Activated CD4-positive, alpha-beta T cell treated with anti-CD3 and anti-CD28 coated beads, Interleukin-2, amount 10 ng/mL, durations not matched to agents 24 days and 14 days (primary cell): ENCODE results near the gene RAPGEF1. TPM values are rescaled to one million over a fixed set of nuclear protein-coding genes. Genes with fewer than 3 reads are reported as not detected.
"Not testable (repeated sequence)": the region's sequence is repeated elsewhere in the genome, so short reads cannot be mapped to it uniquely, and the experiment has no call there.

Source experiments
- DNase-seq: peaks from one replicate; pipeline ENCODE4 v3.0.0; 2022
- H3K27ac Mint-ChIP-seq: one replicate; pipeline ENCODE4 v1.8.0; 2022; ENCODE audit warnings: mild to moderate bottlenecking, mixed read lengths
- H3K27me3 Mint-ChIP-seq: one replicate; pipeline ENCODE4 v1.8.0; 2022; ENCODE audit warnings: mixed read lengths
- H3K36me3 Mint-ChIP-seq: one replicate; pipeline ENCODE4 v1.8.0; 2022; ENCODE audit warnings: low read depth, mild to moderate bottlenecking, mixed read lengths
- H3K4me1 Mint-ChIP-seq: one replicate; pipeline ENCODE4 v1.8.0; 2021; ENCODE audit warnings: mixed read lengths
- H3K4me3 Mint-ChIP-seq: one replicate; pipeline ENCODE4 v1.8.0; 2022; ENCODE audit warnings: mild to moderate bottlenecking, moderate library complexity, mixed read lengths
- H3K9me3 Mint-ChIP-seq: one replicate; pipeline ENCODE4 v1.8.0; 2021; ENCODE audit warnings: mixed read lengths
- intact Hi-C: fragments of 100-400 bp; cut with micrococcal nuclease; formaldehyde crosslinking; loops from one replicate; pipeline ENCODE4 v1.15.1; 2023
- total RNA-seq: library from RNA; stranded (reverse); gene quantifications from 2 replicates; pipeline ENCODE4 v1.2.3, GENCODE V29; 2022

RAPGEF1 gene
- total RNA-seq, 1 donor from 2014 or later, result 153 TPM

DNA sequence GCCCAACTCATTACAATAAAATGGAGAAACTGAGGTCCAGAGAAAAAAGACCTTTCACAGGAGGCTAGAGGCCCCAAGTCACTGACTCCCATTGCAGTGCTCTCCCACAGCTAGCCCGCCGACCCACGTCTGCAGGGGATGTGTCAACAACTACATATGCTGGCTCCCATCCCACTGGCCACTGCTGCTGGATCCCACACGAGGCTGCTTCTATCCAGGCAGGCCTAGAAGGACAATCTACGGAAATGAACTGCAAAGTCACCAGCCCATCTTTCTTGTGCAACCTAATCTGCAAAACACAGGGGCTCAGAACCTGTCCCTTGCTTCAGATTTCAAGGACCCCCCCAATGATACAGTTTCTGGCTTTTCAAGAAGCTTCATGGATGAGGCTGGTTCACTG lies 24.0 kb downstream of the RAPGEF1 start:
- Mint-ChIP-seq H3K27me3 (no peaks in the 10 kb centered on the region), H3K4me1 (peaks cover 62% of the 10 kb centered on the region), H3K27ac (no peak overlapping the region), H3K9me3 (no peaks in the 10 kb centered on the region), H3K36me3 (peaks cover 33% of the 10 kb centered on the region), H3K4me3 (no peak overlapping the region)
- no peak for DNase-seq
- intact Hi-C loops, result no loop called here

DNA sequence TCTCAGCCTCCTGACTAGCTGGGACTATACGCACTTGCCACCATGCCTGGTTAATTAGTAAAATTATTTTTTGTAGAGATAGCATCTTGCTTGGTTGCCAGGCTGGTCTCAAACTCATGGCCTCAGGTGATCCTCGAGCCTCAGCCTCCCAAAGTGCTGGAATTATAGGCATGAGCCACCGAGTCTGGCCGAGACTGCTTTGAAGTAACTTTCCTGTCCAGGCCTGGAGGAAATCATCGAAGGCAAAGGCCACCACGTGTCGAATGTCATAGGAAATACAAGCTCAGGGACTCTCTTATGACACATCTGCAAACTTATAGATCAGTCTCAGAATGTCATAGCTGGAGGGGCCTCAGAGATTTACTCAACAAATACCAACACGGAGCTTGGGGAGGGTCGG lies 25.1 kb downstream of the RAPGEF1 start:
- no peaks in the 10 kb centered on the region for H3K27me3 Mint-ChIP-seq
- no peak for DNase-seq
- H3K4me1 Mint-ChIP-seq, result peaks cover 60% of the 10 kb centered on the region
- intact Hi-C loops, result no loop called here
- H3K4me3 Mint-ChIP-seq, result no peak overlapping the region
- H3K9me3 Mint-ChIP-seq, result no peaks in the 10 kb centered on the region
- peaks cover 31% of the 10 kb centered on the region for H3K36me3 Mint-ChIP-seq
- H3K27ac Mint-ChIP-seq, result peak overlapping the region; percentile 46

DNA sequence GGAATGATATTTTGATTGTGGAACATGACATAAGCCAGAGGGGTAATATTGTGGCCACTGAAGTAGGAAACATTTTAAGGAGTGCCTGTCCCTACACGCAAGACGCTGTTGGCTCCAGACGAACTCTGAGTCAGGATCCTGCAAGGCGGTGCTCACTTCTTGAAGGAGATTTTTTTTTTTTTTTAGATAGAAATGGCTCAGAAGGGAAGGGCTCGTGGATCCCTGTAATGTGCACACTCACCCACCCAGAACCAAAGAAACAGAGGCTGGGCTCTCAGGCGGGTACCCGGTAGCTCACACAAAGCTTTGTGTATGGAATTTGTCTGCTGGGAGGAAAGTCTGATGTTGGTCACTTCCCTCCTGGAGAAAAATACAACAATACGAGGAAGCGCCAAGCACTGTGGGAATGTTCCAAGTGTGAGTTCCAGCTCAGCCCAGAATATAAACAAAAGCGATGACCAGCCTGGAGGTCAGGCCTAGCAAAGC lies 25.7 kb downstream of the RAPGEF1 start:
- Mint-ChIP-seq H3K36me3 (peaks cover 31% of the 10 kb centered on the region), H3K4me1 (peaks cover 62% of the 10 kb centered on the region), H3K27ac (no peak overlapping the region), H3K27me3 (no peaks in the 10 kb centered on the region), H3K9me3 (no peaks in the 10 kb centered on the region), H3K4me3 (no peak overlapping the region)
- DNase-seq, result no peak
- intact Hi-C loops, result no loop called here

DNA sequence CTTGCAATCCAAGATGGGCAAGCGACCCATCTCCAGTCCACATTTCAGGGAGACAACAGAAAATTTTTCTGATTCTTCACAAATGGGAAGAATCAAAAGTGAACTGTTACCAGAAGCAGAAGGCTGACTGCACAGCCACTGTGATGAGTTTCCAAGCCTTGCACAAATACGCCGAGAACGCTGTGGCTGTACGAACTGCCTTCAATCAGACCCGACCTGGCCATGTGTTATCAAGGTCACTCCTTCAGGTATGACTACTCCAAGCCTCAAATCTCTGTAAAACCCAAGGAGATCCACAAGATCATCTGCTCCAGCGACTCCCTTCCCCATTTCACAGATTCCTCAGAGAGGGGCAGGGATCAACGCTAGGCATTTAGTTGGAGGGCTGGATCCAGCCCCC lies 26.9 kb downstream of the RAPGEF1 start:
- no peaks in the 10 kb centered on the region for H3K9me3 Mint-ChIP-seq
- intact Hi-C loops, result no loop called here
- no peak overlapping the region for H3K4me3 Mint-ChIP-seq
- H3K27me3 Mint-ChIP-seq, result no peaks in the 10 kb centered on the region
- H3K36me3 Mint-ChIP-seq, result peaks cover 32% of the 10 kb centered on the region
- H3K4me1 Mint-ChIP-seq, result peaks cover 62% of the 10 kb centered on the region
- H3K27ac Mint-ChIP-seq, result peak overlapping the region; percentile 57
- DNase-seq, result no peak

DNA sequence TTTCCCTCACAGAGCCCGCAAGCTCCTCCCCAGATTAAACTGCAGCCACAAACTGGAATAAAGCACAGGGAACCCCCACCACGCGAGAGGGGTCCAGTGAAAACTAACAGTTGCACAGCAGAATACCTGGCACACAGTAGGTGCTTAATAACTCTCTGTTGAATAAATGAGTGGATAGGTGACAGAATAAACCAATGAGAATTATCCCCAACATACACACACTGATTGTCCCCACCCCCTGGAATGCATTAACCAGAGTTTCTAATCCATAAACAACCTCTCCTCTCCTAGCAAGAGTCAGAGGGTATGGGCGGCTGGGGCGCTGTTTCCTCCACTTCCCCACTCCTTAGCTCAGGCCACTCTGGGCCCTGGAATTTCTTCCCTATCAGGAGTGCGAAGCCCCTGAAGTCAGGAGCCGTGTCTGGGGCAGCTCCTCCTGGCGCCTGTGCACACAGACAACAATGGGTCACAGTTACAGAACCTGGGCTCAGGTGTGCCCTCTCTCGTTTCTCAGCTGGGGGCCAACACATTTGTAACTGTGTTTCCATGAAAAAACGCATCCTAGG lies 27.6 kb downstream of the RAPGEF1 start:
- Mint-ChIP-seq H3K27ac (peak overlapping the region; percentile 57), H3K27me3 (no peaks in the 10 kb centered on the region)
- DNase-seq, result no peak

DNA sequence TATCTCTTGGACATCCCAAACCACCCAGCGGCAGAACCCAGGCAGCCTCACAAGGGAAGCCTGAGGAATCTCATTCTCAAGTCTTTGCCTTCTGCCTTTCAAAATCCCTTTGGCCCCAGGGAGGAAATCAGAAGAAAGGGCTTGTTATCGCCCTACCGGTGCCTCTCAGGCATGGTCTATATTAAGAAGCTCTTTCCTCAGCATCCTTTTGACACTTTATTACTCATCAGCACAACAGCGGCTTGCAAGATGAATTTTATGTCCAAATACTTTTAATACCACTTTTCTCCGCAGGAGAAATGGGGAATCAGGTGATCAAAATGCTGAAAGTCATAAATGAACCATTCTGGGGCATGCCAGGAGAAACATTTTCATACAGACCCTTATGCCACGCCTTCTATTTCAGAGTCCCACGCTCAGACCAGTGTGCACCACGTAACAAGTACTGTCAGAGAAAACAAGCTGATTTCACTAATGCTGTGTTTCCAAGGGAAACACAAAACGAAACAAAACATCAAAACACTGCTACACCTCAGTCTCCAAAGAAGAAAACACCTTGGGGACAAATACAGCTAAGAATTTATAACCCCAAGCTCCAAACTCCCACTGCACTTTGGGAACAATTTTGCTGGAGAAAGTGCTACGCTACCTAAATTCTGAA lies 30.0 kb downstream of the RAPGEF1 start:
- H3K4me1 Mint-ChIP-seq, result peaks cover 68% of the 10 kb centered on the region
- H3K9me3 Mint-ChIP-seq, result no peaks in the 10 kb centered on the region
- H3K4me3 Mint-ChIP-seq, result peak overlapping the region; percentile 72
- intact Hi-C loops, result loop anchor here (1.0 to 2.0 kb wide), 3 partner anchors 19 to 42 kb away; no protein-coding TSS in a partner anchor
- H3K27me3 Mint-ChIP-seq, result no peaks in the 10 kb centered on the region
- peak; percentile 85 for DNase-seq
- peak overlapping the region; percentile 98 for H3K27ac Mint-ChIP-seq
- peaks cover 29% of the 10 kb centered on the region for H3K36me3 Mint-ChIP-seq

More for the DNA sequence above, 27.6 kb downstream of the RAPGEF1 start:
- H3K4me3 Mint-ChIP-seq, result no peak overlapping the region
- no peaks in the 10 kb centered on the region for H3K9me3 Mint-ChIP-seq
- peaks cover 32% of the 10 kb centered on the region for H3K36me3 Mint-ChIP-seq
- intact Hi-C loops, result no loop called here
- peaks cover 64% of the 10 kb centered on the region for H3K4me1 Mint-ChIP-seq

DNA sequence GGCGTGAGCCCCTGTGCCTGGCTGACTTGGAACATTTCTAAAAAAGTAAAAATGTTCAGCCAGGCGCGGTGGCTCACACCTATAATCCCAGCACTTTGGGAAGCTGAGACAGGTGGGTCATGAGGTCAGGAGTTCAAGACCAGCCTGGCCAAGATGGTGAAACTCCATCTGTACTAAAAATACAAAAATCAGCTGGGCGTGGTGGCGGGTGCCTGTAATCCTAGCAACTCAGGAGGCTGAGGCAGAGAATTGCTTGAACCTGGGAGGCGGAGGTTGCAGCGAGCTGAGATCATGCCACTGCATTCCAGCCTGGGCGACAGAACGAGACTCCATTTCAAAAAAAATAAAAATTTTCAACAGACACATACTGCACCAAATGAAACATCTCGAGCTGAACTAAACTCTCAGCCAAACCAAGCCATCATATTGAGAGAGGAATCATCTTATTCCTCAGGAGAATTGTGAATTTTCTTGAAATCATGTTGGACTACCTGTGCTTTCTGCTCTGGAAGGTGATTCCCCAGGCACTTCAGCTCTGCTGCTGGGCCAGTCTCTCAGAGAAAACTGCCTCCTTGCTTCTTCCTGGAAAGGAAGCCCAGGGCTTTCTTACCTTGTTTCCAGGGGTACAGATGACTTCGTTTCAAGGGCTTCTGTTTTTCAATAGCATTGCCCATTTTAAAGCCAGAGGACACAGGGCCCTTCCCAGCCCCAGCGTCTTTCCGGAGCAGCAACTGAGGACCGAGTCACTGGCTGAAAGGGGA lies 30.7 kb downstream of the RAPGEF1 start:
- H3K4me1 Mint-ChIP-seq, result peaks cover 73% of the 10 kb centered on the region
- H3K9me3 Mint-ChIP-seq, result not testable (repeated sequence)

DNA sequence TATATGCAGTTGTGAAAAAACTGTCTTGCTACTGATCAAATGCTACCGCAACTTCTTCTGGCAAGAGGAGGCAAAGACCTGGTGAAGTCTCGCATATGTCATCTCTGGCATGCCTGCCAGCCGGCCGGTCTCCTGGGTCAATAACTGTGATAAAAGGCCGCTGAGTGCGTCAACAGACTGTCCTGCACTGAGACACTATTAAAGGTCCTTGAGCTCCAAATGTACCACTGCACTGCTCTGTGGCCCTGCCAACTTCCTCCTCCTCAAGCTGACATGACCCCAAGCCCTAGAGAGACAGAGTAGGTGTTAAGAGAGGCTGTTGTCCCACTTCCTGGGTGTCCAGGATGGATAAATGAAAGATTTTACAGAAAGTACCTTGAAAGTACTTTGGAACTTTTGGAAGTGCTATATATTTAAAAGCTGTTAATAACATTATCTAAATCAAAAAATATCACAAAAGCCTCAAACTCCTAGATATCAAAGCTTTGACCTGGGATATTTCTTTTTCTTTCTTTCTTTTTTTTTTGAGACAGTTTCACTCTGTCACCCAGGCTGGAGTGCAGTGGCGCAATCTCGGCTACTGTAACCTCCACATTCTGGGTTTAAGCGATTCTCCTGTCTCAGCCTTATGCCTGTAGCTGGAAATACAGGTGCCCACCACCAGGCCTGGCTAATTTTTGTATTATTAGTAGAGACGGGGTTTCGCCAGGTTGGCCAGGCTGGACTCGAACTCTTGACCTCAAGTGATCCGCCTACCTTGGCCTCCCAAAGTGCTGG lies 31.5 kb downstream of the RAPGEF1 start:
- Mint-ChIP-seq H3K4me3 (peak overlapping the region; percentile 49), H3K36me3 (peaks cover 21% of the 10 kb centered on the region), H3K9me3 (no peaks in the 10 kb centered on the region), H3K27me3 (no peaks in the 10 kb centered on the region), H3K4me1 (peaks cover 77% of the 10 kb centered on the region), H3K27ac (peak overlapping the region; percentile 98)
- DNase-seq, result peak; percentile 64
- intact Hi-C loops, result loop anchor here (2.0 kb wide), 1 partner anchor 30 kb away; no protein-coding TSS in a partner anchor

More for the DNA sequence above, 30.7 kb downstream of the RAPGEF1 start:
- not testable (repeated sequence) for H3K27me3 Mint-ChIP-seq
- Mint-ChIP-seq H3K27ac (peak overlapping the region; percentile 98), H3K36me3 (peaks cover 25% of the 10 kb centered on the region), H3K4me3 (peak overlapping the region; percentile 72)
- DNase-seq, result peak; percentile 63
- intact Hi-C loops, result loop anchor here (2.0 kb wide), 1 partner anchor 30 kb away; no protein-coding TSS in a partner anchor

DNA sequence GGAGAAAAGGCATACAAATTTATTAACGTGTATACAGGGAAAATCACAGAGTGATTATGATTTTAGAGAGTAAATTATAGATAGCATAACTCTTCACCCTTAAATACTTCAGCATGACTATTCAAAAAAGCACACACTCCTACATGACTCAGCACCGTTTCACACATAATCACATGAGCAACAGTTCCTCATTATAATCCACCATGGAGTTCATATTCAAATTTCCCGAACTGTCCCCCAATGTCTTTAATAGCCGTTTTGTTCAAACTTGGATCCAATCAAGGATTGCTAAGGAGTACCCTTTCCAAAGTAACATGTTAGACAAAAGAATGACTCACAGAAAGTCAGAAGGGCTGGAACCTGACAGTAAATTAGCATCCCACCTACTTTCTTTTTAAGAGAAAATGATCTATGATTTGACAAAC lies 32.1 kb downstream of the RAPGEF1 start:
- Mint-ChIP-seq H3K9me3 (no peaks in the 10 kb centered on the region), H3K4me1 (peaks cover 73% of the 10 kb centered on the region), H3K27me3 (no peaks in the 10 kb centered on the region), H3K27ac (peak overlapping the region; percentile 82), H3K36me3 (peaks cover 18% of the 10 kb centered on the region), H3K4me3 (peak overlapping the region; percentile 49)
- intact Hi-C loops, result loop anchor here (2.0 kb wide), 1 partner anchor 29 kb away; no protein-coding TSS in a partner anchor
- DNase-seq, result no peak

DNA sequence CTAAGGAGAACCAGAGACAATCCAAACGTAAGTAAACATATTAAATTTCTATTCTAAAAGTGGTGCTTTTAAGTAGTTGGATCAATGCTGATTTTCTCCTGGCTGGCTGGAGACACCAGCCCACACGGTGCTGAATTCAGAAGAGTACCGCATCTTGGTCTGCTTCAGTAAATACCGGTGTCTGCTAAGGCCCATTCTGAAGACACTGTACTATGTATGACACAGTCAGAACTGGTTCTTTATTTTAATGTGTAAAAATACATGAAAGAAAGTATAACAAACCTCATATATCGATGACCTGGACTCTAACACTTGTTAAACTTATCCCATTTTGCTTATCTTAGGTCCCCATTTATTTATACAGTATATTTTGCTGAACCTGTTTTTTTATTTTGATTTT lies 32.8 kb downstream of the RAPGEF1 start:
- Mint-ChIP-seq H3K4me3 (no peak overlapping the region), H3K4me1 (peaks cover 70% of the 10 kb centered on the region), H3K9me3 (no peaks in the 10 kb centered on the region), H3K36me3 (peaks cover 14% of the 10 kb centered on the region), H3K27me3 (no peaks in the 10 kb centered on the region), H3K27ac (no peak overlapping the region)
- intact Hi-C loops, result no loop called here
- no peak for DNase-seq

DNA sequence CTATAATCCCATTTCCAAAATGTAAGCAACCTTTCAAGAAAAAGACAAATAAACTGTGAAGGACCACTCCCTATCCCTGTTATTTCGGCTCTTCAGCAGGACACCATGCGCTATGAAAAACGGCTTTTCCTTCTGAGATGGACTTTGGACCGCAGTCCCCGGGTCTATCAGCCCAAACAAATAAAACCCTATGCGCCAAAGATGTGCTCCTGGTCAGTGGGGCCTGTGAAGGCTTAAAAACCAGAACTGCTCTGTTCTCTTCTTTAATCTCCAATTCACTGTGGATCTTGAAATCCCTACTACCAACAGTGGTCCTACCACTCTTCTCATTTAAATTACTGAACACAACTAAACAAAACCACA lies 33.3 kb downstream of the RAPGEF1 start:
- peaks cover 13% of the 10 kb centered on the region for H3K36me3 Mint-ChIP-seq
- intact Hi-C loops, result no loop called here
- no peaks in the 10 kb centered on the region for H3K9me3 Mint-ChIP-seq
- H3K4me1 Mint-ChIP-seq, result peaks cover 72% of the 10 kb centered on the region
- no peak overlapping the region for H3K4me3 Mint-ChIP-seq
- no peaks in the 10 kb centered on the region for H3K27me3 Mint-ChIP-seq
- H3K27ac Mint-ChIP-seq, result peak overlapping the region; percentile 73
- no peak for DNase-seq

DNA sequence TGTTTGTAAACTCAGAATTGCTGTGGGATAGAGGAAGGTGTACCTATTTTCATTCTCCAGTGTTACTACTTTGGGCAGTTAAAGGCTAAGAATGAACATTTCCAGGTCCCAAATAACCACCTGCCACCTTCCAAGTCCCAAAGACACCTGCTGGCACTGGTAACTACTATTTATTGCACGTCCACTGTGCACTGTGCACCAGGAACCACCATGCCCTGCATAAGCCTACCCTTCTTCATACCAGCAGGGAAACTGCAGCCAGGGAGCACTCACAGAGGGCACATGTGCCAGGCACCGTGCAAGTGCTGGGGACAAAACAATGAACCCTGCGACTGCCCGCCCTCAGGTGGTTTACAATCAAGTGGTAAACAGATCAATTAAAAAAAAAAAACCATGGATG lies 34.9 kb downstream of the RAPGEF1 start:
- Mint-ChIP-seq H3K27me3 (no peaks in the 10 kb centered on the region), H3K4me3 (no peak overlapping the region), H3K4me1 (peaks cover 68% of the 10 kb centered on the region), H3K9me3 (no peaks in the 10 kb centered on the region), H3K27ac (no peak overlapping the region), H3K36me3 (peaks cover 14% of the 10 kb centered on the region)
- no peak for DNase-seq
- intact Hi-C loops, result no loop called here

DNA sequence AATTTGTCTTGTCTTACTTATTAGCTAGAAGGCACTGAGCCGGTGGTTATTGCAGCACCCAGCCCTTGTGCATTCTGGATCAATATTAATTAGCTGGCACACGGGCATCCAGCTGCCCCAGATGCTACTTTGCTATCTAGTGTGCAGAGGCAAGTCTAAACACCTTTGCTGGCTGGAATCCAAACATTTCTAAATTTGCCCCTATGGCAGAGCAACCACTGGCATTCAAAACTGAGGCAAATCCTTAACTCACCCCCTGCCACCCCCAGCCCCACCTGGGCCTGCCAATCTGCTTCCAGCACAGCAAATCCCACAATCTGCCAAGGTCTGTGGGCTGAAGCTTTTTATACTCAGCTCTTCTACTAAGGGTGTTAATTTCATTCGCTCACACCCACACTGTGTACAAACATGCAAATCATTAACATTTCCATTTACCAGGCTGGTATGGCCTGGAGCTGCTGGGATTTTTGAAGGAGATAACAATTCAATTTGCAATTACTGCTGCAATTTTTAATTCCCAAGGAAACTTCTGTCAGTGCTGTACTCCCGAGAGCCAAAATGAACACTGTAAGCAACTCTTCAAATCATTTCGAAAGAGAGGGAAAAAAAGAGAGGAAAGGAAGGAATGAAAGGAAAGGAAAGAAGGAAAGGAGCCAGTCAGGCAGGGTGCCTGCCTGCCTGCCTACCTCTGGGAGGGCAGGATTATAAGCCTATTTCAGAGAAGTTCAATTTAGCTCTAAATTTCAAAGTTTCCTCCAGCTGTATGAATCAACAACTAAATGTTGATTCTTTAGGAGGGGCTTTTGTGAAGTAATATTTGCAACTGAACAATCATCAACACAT lies 35.5 kb downstream of the RAPGEF1 start:
- Mint-ChIP-seq H3K36me3 (peaks cover 16% of the 10 kb centered on the region), H3K4me3 (peak overlapping the region; percentile 55), H3K27ac (peak overlapping the region; percentile 82), H3K9me3 (no peaks in the 10 kb centered on the region), H3K4me1 (peaks cover 67% of the 10 kb centered on the region), H3K27me3 (no peaks in the 10 kb centered on the region)
- intact Hi-C loops, result no loop called here
- DNase-seq, result no peak
